GM10266 (cell line): ENCODE data around the gene GDPD3.

Source experiments
- DNase-seq: peaks from one replicate; pipeline ENCODE4 v3.0.0; 2012; ENCODE audit errors: extremely low spot score
- CTCF ChIP-seq: IDR thresholded peaks from 2 replicates; pipeline ENCODE4 v1.5.1; 2012; ENCODE audit warnings: mild to moderate bottlenecking, low read depth; ENCODE audit not compliant: control insufficient read depth, insufficient read depth; ENCODE audit errors: missing control alignments

Gene GDPD3

GRCh38 chr16:30145657-30146056 lies 32.3 kb upstream of the GDPD3 start:
- DNase-seq: no peak
- no peak for TF ChIP-seq CTCF

GRCh38 chr16:30144917-30145316 lies 31.6 kb upstream of the GDPD3 start:
- no peak for DNase-seq
- TF ChIP-seq CTCF: no peak

- no peak for TF ChIP-seq CTCF
- no peak for DNase-seq
Measured at GRCh38 chr16:30144017-30144416, 30.7 kb upstream of the GDPD3 start.

GRCh38 chr16:30143347-30143702 lies 30.0 kb upstream of the GDPD3 start:
- TF ChIP-seq CTCF: no peak

GRCh38 chr16:30142672-30143346 lies 29.5 kb upstream of the GDPD3 start:
- DNase-seq: peak; percentile 50
- peak; percentile 39 for TF ChIP-seq CTCF

More at GRCh38 chr16:30143347-30143702, 30.0 kb upstream of the GDPD3 start:
- DNase-seq: no peak

GRCh38 chr16:30141750-30142149 lies 28.4 kb upstream of the GDPD3 start:
- no peak for DNase-seq
- no peak for TF ChIP-seq CTCF

- no peak for TF ChIP-seq CTCF
- DNase-seq: no peak
Measured at GRCh38 chr16:30139583-30140481, 26.5 kb upstream of the GDPD3 start.
